Muscle of leg (tissue), 11 donors: Measurements from ENCODE around the gene PARP12. TPM values are rescaled to one million over a fixed set of nuclear protein-coding genes. Genes with fewer than 3 reads are reported as not detected.
A peak's percentile ranks its signal among the peaks of the same experiment; 100 is the strongest.

Experiments used
- DNase-seq: peaks from one replicate; pipeline ENCODE4 v3.0.0; 2013
- H3K27ac ChIP-seq: one replicate; pipeline ENCODE4 v1.5.1; 2013; ENCODE audit warnings: mild to moderate bottlenecking, low read length, control low read depth
- H3K27me3 ChIP-seq: one replicate; pipeline ENCODE4 v1.6.1; 2013; ENCODE audit warnings: low read length; ENCODE audit not compliant: control insufficient read depth, insufficient read depth
- H3K36me3 ChIP-seq: one replicate; pipeline ENCODE4 v1.6.1; 2013; ENCODE audit warnings: low read length; ENCODE audit not compliant: control insufficient read depth, insufficient read depth
- H3K4me1 ChIP-seq: one replicate; pipeline ENCODE4 v1.6.1; 2013; ENCODE audit warnings: low read length; ENCODE audit not compliant: control insufficient read depth, insufficient read depth
- H3K4me3 ChIP-seq: one replicate; pipeline ENCODE4 v1.5.1; 2013; ENCODE audit warnings: low read length, control low read depth
- H3K9me3 ChIP-seq: replicated peaks from 2 replicates; pipeline ENCODE4 v1.6.1; 2013; ENCODE audit warnings: low read depth, low read length; ENCODE audit not compliant: control insufficient read depth
- WGBS: methylation state at CpG from one replicate; pipeline ENCODE4 v1.1.5; 2013; ENCODE audit warnings: missing lambda C conversion rate; ENCODE audit not compliant: insufficient coverage; 5-methylcytosine and 5-hydroxymethylcytosine counted together
- polyA plus RNA-seq, 8 donors: library from polyadenylated mRNA; unstranded; fragments of 120-200 nt; gene quantifications; one replicate each; pipeline versions ENCODE4 v1.2.1 to v1.2.3, GENCODE V29; 2013; ENCODE audit warnings: inconsistent platforms in 1 of 8, low replicate concordance in 1 of 8; ENCODE audit not compliant: insufficient read length in 8 of 8, insufficient read depth in 1 of 8
- total RNA-seq: library from RNA; stranded (reverse); fragments of 120-200 nt; gene quantifications from one replicate; pipeline ENCODE4 v1.2.4, GENCODE V29; 2013

The PARP12 gene
- total and polyA plus RNA-seq, 9 donors: 5.9 to 15.4 (median 8.8) TPM

DNA sequence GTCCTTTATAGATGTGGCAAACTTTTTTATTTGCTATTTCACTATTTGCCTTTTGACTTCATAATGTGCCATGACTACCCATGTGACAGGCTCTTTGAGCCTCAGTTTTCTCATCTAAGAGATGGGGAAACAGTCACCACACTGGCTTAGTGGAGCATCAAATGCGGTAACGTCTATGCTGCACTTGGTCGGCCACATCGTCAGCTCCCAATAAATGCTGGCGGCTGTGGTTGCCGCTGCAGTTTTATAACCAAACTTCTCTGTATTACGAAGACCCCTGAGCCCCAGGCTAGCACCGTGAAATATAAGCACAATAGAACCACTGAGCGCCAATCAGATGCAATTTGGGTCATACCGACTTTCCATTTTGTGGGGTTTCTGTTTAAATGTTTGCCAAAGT, 56.2 kb downstream of the PARP12 start:
- Histone ChIP-seq H3K4me1 (no peaks in the 10 kb centered on the region), H3K27ac (no peak overlapping the region), H3K9me3 (no peaks in the 10 kb centered on the region), H3K27me3 (no peaks in the 10 kb centered on the region), H3K36me3 (no peaks in the 10 kb centered on the region), H3K4me3 (no peak overlapping the region)
- no peak for DNase-seq
- WGBS: 94% methylated on average over 9 of the region's 10 CpGs

DNA sequence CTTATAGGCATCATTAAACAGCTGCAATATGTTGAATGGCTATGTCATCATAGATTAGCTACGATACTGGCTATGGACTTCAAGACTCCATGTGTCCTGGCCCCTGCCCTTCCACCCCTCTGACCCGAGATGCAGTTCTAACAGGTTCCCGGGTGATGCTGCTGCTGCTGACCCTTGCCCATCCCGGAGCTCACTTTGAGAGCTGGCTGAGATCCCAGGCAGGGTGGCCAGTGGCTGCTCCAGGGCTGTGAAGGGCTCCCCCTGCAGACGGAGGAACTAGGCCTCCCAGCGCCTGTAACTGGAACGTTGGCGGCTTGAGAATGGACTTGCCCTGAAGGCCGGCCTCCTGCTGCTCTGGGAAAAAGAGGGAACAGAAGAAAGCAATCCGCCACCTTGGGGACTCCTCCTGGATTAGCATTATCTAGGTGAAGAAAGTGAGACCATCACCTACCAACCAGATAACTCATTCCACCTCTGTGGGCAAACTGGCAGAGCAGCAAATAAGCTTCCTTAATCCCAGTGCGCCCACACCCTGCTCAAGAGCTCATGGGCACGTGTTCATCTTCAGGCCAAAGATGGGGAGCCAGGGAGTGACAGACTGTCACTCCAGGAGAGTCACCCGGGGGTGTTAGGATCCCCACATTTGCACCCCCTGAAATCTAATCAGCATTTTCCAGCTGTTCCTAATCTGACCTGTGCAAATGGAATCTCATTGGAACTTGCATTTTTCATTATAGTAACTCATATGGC, 56.8 kb downstream of the PARP12 start:
- Histone ChIP-seq H3K27me3 (no peaks in the 10 kb centered on the region), H3K9me3 (no peaks in the 10 kb centered on the region), H3K36me3 (no peaks in the 10 kb centered on the region), H3K27ac (no peak overlapping the region), H3K4me1 (no peaks in the 10 kb centered on the region), H3K4me3 (no peak overlapping the region)
- WGBS: 37% methylated on average over 9 of the region's 13 CpGs
- DNase-seq: no peak

DNA sequence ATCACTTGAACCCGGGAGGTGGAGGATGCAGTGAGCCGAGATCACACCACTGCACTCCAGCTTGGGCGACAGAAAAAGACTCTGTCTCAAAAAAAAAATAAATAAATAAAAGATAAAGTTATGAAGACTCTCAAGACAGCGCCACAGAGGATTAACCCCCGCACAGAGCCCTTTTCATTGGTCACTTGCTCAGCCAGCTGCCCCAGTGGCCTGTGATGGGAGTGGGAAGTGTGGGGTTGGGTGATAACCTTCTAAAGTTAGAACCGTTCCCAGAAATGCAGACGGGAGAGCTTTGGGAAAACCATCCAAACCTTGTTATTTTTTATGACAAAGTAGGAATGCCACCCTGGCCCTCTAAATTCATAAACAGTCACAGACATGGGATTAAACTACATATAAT, 57.4 kb downstream of the PARP12 start:
- H3K4me3 ChIP-seq: no peak overlapping the region
- 17% methylated on average over 1 of the region's 7 CpGs for WGBS
- no peak for DNase-seq
- H3K36me3 ChIP-seq: no peaks in the 10 kb centered on the region
- H3K27me3 ChIP-seq: no peaks in the 10 kb centered on the region
- no peaks in the 10 kb centered on the region for H3K9me3 ChIP-seq
- no peak overlapping the region for H3K27ac ChIP-seq
- no peaks in the 10 kb centered on the region for H3K4me1 ChIP-seq

DNA sequence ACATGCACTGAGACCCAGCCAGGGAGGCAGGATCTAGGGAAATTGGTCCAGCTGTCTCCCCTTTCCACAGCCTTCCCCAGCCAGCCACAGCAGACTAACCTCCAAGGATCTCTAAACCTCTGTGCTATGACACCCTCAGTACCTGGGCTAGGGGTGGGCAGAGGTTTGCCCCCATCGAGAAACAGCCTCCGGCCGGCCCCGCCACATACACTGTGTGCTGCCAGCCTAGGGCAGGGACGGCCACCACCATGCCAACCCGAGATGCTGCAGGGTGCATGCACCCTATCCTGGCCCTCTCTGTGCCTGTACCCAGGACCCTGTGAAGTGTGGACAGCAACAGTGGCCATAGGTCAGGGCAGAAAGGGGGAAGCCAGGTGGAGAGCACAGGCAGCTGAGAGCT, 58.1 kb downstream of the PARP12 start:
- H3K36me3 ChIP-seq: no peaks in the 10 kb centered on the region
- no peaks in the 10 kb centered on the region for H3K9me3 ChIP-seq
- no peak overlapping the region for H3K4me3 ChIP-seq
- DNase-seq: no peak
- H3K4me1 ChIP-seq: no peaks in the 10 kb centered on the region
- WGBS: 93% methylated on average over 6 of the region's 6 CpGs
- no peaks in the 10 kb centered on the region for H3K27me3 ChIP-seq
- H3K27ac ChIP-seq: no peak overlapping the region

DNA sequence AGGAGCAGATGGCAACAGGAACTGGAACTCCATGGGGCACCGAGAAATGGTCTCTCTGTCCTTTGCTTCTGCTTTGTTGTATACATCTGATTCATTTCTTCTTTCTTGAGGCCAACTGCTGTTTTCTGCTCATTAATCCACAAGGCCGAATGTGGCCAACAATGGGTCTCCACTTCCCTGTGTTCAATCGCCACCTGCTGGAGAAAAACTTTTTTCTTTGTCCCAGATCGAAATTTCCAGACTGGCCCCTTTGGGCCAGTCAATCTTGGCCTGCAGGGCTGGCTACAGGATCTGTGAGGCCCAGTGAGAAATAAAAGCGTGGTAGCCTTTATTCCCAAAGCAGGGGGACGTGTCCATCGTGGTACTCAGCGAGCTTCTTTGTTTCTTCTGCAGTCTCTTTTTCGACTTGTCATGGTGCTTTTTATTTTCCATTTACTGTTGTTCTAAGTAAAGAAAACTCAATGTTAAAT, 58.8 kb downstream of the PARP12 start:
- Histone ChIP-seq H3K27ac (no peak overlapping the region), H3K4me1 (no peaks in the 10 kb centered on the region), H3K27me3 (no peaks in the 10 kb centered on the region), H3K4me3 (no peak overlapping the region), H3K36me3 (no peaks in the 10 kb centered on the region), H3K9me3 (no peaks in the 10 kb centered on the region)
- peak; percentile 59 for DNase-seq
- 25% methylated on average over 5 of the region's 9 CpGs for WGBS

DNA sequence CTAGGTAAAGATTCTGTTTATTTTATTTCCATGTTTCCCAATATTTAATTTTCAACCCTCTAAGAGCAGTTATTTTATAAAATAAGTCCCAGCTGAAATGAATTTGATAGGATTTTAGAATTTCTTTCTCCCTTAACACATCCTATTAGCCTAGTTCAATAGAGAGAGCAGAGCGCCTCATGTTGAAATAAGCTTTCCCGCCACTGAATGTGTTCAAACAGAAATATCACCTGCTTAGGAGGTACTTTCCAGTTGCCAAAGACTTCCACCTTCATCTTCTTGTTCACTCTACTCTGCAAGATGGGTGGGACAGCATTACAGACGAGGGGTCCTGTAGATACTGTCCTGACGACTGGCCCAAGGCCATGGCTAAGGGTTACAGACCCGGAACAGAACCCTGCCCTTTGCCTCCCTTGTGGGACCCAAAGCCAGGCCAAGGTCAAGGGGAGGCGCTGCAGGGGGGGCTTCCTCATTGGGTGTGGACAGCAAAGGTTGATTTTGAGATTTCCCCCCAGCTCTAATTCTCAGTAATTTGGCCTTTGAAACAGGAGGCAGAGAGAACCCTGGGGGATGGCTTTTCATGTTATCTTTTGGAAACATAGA, 62.0 kb downstream of the PARP12 start:
- Histone ChIP-seq H3K27me3 (peaks cover 2% of the 10 kb centered on the region), H3K4me3 (no peak overlapping the region), H3K4me1 (no peaks in the 10 kb centered on the region), H3K27ac (no peak overlapping the region), H3K9me3 (no peaks in the 10 kb centered on the region), H3K36me3 (no peaks in the 10 kb centered on the region)
- no peak for DNase-seq
- 86% methylated on average over 2 of the region's 6 CpGs for WGBS

DNA sequence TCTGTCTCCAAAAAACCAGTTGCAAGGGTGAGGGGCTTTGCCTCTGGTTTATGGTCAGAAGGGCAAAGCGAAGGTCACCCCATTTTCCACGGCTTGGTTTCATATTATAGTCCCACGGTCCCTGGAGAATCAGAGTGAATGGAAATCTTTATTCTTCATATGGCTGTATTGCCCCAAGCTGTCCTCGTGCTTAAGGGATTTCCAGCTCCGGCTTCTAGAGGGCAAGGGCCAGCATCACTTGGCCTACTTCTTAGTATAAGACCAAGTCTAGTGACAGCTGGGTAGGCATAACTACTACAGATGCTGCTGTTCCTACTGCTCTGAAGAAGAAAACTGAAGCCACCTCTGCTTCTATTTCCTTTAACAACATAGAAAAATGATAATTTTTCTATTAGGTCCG, 63.2 kb downstream of the PARP12 start:
- DNase-seq: no peak
- WGBS: no CpG with 5 or more reads among the region's 6 CpGs
- Histone ChIP-seq H3K27me3 (peaks cover 2% of the 10 kb centered on the region), H3K36me3 (no peaks in the 10 kb centered on the region), H3K4me1 (peaks cover 9% of the 10 kb centered on the region), H3K27ac (no peak overlapping the region), H3K9me3 (no peaks in the 10 kb centered on the region), H3K4me3 (no peak overlapping the region)

DNA sequence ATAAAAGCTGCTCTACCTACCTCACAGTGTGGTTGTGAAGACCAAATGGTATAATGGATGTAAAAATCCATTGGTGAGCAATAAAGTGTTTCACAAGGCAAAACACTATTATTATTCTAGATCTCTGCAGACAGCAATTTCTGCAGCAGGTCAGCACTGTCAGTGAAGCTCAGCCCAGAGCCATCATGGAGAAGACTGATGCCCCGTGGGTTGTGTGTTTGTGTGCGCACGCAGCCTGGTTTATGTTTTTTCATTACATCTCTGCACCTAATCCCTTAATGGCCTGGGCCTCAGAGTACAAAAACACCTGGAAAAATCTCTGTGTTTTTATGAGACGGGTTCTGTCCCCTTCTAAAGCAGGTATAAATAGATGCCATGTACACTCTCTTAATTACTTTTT, 64.2 kb downstream of the PARP12 start:
- peaks cover 2% of the 10 kb centered on the region for H3K27me3 ChIP-seq
- WGBS: no CpG with 5 or more reads among the region's 4 CpGs
- no peaks in the 10 kb centered on the region for H3K9me3 ChIP-seq

DNA sequence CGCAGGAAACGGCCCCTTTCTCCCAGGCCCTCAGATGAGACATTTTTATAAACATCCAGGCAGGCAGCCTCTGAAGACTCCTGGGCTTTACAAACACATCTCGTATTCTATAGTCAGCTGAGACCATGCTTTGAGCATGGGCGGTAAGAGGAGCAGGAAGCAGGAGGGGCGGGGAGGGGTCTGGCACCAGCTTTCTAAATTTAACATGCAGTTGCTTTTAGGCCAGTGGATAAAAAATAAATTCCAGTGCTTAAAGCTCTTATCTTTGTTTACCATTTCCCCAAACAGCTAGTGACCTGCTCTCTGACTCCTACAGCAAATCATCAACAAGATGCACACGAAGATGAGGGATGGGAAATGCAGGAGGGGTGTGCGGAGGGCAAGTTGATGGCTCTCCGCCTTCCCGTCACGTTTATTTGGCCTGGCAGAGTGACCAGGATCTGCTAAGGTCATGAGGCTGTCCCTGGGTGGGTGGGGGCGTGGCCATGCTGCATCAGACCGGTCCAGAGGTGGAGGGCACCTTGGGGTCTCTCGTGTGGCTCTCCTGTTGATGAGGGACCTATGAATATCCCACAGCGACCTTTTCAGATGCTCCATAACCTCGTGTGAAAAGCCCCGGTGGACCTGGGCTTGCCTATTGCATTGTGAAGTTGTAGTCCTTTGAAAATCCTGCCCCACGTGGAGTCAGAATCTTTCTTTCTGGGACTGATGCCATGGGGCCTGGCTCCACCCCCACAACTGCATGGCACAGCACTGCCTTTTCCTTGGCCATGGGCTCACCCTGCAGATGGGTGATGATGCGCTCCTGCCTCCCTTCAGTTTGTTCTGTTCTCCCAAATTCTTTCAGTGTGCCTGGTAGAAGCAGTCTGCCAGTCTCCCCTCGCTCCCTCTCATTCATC, 67.5 kb downstream of the PARP12 start:
- 52% methylated on average over 14 of the region's 19 CpGs for WGBS
- no peaks in the 10 kb centered on the region for H3K9me3 ChIP-seq

More for the DNA sequence above, 64.2 kb downstream of the PARP12 start:
- Histone ChIP-seq H3K36me3 (no peaks in the 10 kb centered on the region), H3K4me1 (peaks cover 11% of the 10 kb centered on the region), H3K4me3 (no peak overlapping the region), H3K27ac (no peak overlapping the region)
- DNase-seq: no peak

DNA sequence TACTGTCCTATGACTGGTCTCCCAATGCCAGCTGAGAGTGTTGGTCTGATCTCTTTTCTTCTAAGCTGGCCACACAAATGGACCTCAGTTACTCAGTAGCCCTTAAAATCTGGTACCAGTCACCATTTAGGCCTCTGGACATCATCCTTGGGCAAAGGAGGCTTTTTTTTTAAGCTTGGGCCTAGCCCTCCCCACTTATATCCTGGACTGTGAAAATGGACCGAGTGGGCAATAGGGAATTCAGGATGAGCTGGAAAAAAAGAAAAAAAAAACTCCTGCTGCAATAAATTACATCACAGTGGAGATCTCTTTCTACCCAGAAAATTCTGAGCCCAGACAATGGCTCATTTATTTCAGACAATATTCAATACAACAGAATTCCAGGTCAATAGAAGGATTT, 68.4 kb downstream of the PARP12 start:
- Histone ChIP-seq H3K9me3 (no peaks in the 10 kb centered on the region), H3K36me3 (no peaks in the 10 kb centered on the region), H3K4me1 (peaks cover 15% of the 10 kb centered on the region), H3K4me3 (no peak overlapping the region), H3K27ac (no peak overlapping the region), H3K27me3 (peaks cover 2% of the 10 kb centered on the region)
- WGBS: no CpG with 5 or more reads among the region's 1 CpG
- no peak for DNase-seq

More for the DNA sequence above, 67.5 kb downstream of the PARP12 start:
- peaks cover 2% of the 10 kb centered on the region for H3K27me3 ChIP-seq
- H3K4me1 ChIP-seq: peaks cover 15% of the 10 kb centered on the region
- H3K36me3 ChIP-seq: no peaks in the 10 kb centered on the region
- DNase-seq: peak; percentile 66
- H3K4me3 ChIP-seq: no peak overlapping the region
- no peak overlapping the region for H3K27ac ChIP-seq
